ENCODE results near the gene FAM3A.
A peak's percentile ranks its signal among the peaks of the same experiment; 100 is the strongest.
"Not testable (repeated sequence)": the region's sequence is repeated elsewhere in the genome, so short reads cannot be mapped to it uniquely, and the experiment has no call there.

The FAM3A gene, protein sequence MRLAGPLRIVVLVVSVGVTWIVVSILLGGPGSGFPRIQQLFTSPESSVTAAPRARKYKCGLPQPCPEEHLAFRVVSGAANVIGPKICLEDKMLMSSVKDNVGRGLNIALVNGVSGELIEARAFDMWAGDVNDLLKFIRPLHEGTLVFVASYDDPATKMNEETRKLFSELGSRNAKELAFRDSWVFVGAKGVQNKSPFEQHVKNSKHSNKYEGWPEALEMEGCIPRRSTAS

DNA sequence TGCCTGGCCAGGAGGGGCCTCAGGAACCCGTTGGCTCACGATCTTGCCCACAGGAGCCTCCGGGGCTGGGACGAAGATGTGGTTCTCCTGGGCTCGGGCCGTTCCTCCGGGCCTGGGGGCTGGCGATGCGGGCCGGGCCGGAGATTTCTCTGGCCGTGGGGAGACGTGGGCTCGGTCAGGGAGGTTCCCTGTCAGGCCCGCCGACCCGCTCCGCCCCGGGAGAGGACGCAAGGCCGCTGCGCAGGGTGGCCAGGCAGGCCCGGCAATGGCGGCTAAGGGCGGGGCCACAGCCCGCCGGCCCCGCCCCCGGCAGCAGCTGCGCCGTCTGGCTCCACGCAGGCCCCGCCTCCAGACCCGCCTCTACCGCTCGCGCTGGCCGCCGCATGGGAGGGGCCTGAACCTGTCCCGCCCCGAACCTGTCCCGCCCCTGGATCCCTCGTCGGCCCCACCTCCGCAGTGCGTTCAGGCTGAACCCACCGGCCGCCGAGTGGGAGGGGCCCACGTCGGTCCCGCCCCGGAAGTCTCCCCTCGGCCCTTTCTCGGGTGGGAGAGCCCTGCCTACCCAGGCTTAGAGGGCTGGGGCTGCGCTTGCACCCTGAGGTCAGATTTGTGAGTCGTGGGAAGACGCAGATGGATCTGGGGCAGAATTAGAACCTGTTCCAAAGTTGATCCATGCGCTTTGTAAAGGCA is at the start of gene FAM3A:
Gene FAM3A, minus strand, starts transcription at position 267 of the 690 bp plus-strand sequence. CDS start 460 bp downstream, outside the sequence.
- DNase-seq (ENCODE audit: low spot score): peak; percentile 87

DNA sequence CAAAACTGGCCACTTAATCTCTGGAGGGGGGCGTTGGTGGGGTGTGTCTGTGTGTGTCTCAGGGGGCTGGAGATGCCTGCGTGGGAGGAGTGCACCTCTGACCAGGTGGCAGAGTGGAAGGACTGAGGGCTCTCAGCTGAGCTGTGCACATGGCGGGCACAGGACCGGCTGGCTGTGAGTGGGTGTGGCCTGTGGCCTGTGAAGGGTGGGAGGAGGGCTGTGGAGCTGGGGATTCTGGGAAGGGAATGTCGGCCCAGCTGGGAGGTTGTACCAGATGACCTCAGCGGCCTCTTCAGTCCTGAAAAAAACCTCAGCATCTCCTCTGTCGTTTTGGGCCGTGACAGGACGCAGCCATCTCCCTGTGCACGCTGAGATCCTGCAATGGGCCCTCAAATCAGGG is 46.3 kb upstream of the FAM3A start:
- not testable (repeated sequence) for DNase-seq (ENCODE audit: low spot score)

DNA sequence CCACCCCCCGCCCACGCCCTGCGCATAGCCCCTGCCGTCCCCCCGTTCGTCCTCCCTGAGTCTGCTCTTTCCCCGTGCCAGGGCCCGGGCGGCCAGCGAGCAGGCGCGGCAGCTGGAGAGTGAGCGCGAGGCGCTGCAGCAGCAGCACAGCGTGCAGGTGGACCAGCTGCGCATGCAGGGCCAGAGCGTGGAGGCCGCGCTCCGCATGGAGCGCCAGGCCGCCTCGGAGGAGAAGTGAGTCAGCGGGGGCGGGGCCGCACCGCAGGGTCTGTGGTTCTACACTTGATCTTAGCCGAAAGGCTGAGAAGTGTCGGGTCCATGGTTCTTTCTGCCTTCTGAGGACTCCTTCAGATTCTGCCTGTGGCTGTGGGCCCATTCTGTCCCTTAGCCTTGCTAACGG is 44.3 kb upstream of the FAM3A start:
- DNase-seq (ENCODE audit: low spot score): not testable (repeated sequence)

DNA sequence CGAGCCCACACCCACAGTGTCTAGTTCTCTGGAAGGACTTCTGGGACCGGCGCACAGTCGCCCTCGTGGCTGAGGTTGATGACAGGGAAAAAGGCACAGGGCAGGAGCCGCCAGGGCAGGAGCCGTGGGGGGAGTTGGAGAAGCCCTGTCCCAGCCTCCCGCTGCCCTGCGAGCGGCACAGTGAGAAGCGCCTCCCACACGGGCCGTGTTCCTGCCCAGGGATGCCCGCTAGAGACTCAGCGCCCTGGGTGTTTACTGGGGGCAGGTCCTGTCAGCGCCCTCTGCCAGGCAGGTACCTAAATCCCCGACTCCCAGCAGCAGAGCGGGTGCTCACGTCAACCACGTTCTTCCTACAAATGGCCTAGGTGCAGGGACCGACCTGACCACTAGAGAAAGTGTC is 42.9 kb upstream of the FAM3A start:
- DNase-seq (ENCODE audit: low spot score): not testable (repeated sequence)

DNA sequence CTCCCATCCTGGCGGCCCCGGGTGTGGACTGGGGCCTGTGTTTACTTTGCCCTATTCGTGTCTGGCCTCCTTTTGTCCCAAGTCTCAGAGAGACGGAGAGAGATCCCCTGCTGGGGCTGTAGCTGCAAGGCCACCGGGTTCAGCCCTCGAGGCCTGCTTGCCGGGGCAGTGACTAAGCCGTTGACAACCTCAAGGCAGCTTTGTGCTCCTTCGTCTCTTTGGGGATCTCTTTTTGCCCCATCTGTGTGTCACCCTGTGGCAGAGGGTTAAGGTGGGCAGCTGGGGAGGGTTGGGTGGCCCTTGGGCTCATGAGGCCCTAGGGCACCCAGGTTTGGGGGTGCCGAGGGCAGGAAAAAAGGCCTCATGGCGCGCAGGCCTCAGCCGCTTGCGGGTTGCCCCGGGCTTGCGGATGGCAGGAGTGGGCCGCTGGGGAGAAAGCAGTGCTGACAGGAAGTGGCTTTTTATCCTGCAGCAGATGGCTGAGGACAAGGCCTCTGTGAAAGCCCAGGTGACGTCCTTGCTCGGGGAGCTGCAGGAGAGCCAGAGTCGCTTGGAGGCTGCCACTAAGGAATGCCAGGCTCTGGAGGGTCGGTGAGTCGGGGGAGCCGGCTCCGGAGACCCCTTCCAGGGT is 42.1 kb upstream of the FAM3A start:
- DNase-seq (ENCODE audit: low spot score): not testable (repeated sequence)

DNA sequence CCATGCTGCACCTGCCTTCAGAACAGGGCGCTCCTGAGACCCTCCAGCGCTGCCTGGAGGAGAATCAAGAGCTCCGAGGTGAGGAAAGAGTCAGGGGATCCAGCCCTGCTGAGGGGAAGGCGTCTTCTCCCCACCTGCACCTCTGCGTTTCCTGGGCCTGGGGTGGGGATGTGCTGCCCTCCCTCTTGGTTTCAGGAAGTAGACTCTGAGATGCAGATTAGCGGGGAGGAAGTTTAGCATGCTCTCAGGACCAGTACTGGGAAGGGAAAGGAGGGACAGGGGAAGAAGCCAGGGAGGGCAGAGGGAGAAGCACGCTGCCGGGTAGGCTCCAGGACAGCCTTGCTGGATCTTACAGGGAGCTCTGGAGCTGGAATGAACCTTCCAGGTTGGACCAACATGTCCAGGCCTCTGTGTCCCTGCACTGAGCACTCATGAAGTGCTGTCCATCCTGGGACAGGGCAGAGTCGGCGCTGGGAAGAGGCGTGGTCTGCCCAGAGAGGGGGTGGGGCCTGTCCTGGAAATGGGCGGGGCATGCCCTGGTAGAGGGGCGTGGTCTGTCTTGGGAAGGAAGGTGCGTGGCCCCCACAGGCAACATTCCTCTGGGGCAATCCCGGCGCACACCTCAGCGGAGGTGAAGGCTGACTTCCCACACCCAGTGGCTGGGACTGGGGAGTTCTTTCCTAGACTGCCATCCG is 36.2 kb upstream of the FAM3A start:
- DNase-seq (ENCODE audit: low spot score): not testable (repeated sequence)

DNA sequence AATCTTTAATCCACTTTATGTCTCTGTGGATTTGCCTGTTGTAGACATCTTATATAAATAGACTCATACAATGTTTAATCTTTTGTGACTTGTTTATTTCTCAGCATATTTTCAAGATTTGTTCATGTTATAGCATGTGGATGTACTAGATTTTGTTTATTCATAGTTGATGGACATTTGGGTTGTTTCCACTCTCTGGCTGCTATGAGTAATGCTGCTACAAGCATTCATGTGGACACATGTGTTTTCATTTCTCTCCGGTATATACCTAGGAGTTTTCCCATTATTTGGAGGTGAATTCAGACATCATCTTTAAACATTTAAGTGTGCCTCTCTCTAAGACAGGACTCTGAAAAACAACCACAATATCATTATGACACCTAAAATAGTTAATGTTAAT is 33.7 kb upstream of the FAM3A start:
- no peak for DNase-seq (ENCODE audit: low spot score)

DNA sequence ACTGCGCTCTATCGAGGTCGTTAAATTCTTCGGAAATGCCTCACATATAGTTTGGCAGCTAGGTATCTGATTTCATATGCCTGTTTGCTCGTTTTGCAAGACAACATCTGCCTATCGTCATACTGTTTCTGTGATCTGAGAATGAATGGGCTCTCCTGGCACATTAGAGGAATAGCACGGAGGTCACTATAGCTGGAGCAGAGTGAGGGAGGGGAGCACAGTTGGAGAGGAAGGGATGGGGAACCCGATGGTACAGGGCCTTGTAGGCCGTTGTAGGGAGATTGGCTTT is 31.9 kb upstream of the FAM3A start:
- DNase-seq (ENCODE audit: low spot score): no peak

DNA sequence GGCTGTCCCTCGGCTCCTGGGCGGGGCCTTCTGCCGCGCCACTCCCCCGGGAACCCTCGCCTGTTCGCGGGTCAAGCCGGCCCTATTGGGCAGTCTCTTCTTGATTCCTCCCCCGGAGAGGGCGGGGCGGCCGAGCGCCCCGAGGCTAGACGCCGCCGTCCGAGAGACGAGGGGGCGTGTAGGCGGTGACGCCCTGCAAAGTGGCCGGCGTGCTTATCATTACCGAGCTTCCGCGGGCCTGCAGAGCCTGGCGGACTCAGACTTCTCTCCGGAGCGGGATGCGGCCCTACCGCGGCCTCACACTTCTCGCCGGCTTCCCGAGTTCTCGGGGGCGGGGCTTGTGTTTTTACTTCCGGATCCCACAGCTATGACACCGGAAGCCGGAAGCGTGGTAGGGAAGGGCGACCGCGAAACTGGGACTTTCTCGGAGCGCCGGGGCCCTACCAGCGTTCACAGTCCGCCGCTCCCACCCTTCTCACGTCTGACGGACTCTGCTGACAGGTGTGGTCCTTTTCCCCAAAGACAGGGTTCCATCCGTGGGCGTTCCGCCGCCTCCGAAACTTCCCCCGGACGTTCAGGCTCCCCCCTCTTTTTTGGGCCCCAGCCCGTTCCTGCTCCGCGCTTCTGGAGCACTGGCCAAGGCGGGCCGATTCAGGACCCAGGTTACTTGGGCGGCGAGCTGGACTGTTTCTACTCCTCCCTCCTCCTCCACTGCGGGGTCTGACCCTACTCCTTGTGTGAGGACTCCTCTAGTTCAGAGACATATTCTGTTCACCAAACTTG is 31.4 kb upstream of the FAM3A start, which contains the start of gene IKBKG:
Gene IKBKG, plus strand, starts transcription at position 376 of the 783 bp plus-strand sequence. CDS start 4,383 bp downstream, outside the sequence.
- peak; percentile 90 for DNase-seq (ENCODE audit: low spot score)

DNA sequence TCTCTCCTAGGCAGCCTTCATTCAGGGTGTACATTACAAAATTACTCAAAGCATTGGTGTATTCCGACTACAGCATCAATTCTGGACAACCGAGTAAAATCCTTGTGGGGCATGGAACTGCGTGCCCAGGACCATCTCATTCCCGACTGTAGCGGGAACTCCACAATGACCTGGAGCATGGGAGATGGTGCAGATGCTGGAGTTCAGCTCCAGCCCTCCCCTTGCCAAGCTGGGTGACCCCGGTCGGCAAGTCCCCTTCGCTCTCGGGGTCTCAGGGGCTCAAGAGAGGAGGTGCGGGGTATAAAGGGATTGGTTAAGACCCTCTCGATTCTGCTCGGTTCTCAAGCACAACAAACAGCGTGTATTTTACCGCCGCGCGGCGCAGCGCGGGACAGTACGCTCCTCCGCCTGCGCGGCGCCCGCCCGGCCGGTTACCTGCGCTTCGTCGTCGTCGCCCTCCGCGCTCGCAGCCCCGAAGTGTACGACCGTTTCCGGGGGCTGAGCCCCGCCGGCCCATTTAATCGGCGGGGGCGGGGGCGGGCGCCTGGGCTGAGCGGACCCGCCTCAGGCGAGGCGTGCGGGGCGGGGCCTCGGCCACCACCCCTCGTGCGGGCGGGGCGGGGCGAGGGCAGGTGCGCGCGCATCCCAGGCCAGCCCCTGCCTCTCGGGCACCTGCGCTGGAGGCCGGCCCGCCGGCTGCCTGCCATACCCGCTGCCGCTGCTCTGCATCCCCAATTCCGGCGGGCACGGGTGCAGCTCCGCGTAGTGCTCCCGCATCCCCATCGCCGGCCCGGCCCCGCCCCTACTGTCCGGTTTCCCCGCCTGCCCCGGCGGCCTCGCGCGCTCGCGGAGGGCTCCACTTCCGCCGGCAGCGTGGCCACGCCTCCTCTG is 30.6 kb upstream of the FAM3A start, which contains the start of gene G6PD:
Gene G6PD, minus strand, starts transcription at position 493 of the 891 bp plus-strand sequence. CDS start 691 bp downstream, outside the sequence.
- DNase-seq (ENCODE audit: low spot score): peak; percentile 89

DNA sequence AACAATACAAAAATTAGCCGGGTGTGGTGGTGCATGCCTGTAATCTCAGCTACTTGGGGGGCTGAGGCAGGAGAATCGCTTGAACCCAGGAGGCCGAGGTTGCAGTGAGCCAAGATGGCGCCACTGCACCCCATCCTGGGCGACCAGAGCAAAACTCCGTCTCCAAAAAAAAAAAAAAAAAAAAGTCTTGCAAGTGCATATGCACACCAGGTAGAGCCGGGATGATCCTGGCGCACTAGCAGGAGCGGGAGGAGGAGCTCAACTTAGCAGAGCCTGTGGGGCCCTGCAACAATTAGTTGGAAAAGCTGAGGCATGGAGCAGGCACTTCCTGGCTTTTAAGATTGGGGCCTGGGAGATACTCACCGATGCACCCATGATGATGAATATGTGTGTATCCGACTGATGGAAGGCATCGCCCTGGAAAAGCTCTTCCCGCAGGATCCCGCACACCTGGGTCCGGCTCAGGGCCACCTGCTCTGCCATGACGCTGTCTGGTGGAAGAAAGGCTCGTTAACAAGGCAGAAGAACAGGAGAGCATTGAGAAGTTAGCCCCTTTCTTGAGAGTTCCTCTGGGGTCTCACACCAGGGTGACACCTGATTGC is 29.7 kb upstream of the FAM3A start:
- DNase-seq (ENCODE audit: low spot score): no peak

DNA sequence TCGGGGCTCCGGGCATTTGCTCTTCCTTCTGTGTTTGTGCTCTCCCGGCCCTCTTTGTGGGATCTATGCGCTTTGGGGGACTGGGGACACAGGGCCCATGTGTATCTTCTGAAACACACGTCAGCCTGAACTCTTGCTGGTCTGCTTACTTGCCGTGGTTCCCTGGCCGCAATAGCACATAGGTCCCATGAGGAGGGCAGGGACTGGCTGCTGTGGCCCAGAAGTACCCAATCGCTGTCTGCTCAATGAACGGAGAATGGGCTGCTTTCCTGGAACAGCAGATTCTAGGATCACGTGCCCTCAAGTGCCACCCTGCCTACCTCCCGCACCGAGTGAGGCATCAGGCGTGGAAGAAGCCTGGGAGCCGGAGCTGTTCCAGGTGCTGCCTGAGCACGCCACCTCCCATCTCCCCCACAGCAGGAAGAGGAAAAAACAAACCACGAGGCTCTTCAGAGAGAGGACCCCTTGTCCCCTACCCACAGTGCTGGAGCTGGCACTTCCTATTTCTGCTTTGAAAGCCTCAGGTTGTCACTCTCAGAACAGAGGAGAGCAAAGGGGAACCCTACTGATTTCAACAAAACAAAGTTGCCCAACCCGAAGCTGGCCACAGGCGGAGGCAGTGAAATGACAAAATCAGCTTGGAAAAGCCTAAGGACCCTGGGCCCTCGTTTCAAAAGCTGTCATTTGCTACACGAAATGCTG is 26.8 kb upstream of the FAM3A start:
- DNase-seq (ENCODE audit: low spot score): no peak

DNA sequence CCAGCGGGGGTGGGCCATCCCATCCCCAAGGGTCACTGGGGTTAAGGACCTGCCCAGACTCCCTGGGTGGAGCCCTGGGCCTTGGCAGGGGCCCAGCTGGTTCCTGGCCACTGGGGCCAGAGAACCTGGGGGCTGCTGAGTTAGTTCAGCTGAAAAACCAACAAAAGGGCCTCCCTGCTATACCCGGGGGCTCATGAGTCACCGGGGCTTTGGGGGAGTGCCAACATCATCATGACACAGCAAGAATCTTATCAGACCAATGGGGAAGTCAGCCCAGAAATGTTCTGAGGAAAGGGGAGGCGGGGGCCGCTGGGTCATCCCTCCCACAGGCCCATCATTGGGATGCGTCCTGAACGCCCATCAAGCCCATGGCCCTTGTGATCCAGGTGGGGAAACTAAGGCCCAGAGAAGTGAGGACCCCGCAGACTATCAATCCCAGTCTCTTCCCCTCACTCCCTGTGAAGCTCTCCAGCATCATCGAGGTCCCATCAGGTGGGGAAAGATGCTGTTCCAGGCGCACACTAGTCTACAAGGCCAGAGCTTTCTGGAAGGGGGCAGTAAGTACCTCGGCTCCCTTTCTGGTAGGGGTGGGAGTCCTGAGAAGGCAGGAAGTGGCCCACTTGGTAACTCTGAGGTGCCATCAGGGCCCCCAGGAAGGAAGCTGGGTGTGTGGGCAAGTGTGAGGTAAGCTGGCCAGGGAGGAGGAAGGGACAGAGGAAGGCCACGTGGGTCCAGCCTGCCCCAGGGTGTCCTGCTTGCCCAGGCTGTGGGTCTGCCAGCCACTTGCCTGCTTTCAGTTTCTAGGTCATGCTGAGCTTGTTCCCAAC is 26.1 kb upstream of the FAM3A start:
- peak; percentile 81 for DNase-seq (ENCODE audit: low spot score)

DNA sequence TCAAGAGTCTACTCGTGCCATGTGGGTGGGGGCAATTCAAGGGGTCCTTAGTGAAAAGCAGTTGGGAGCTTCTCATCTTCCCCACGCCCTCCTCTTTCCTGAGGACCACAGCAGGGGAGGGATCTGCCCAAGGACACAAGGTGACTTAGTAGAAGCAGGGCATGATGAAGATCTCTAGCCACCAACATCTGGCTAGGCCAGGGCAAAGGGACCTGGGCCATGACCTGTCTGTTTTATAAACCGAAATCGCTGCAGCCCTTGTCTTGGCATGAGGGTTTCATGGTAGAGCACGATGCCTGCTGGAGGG is 25.5 kb upstream of the FAM3A start:
- DNase-seq (ENCODE audit: low spot score): no peak

DNA sequence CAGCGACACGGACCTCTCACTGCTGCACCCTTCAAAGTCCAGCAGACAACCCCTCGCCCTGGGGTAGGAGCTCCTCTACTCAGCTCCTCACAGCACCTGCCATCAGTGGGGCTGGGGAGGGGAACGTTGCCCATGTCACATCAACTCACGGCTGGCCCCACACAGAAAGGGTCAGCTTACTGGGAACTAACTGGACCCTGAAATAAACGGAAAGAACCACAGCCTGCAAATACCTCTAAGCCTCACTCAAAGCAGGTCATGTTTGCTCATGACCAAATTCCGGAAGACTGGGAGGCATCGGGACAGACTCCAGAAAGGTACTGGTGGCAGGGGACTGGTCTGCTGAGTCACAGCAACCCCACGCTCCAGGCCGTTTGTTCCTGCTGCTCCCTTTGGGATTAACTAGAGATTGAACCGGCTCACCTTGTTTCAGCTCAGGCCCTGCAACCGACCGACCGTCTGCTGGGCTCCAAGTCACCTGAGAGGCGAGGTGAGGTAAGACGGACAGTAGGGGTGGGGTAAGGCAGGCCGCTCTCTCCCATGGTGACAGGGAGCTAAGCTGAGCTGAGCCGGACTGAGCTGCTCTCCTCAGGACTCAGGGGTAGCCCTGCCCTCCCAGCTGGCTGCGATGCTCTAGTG is 25.0 kb upstream of the FAM3A start:
- no peak for DNase-seq (ENCODE audit: low spot score)

DNA sequence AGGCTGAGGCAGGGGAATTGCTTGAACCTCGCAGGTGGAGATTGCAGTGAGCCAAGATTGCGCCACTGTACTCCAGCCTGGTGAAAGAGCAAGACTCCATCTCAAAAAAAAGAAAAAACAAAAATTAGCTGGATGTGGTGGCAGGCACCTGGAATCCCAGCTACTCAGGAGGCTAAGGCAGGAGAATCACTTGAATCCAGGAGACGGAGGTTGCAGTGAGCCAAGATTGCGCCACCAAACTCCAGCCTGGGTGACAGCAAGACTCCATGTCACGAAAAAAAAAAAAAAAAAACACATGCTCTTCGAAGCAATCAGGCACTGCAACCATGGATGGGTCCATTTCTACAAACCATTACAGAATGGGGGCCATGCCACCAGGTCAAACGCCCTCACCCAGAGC is 24.3 kb upstream of the FAM3A start:
- not testable (repeated sequence) for DNase-seq (ENCODE audit: low spot score)

DNA sequence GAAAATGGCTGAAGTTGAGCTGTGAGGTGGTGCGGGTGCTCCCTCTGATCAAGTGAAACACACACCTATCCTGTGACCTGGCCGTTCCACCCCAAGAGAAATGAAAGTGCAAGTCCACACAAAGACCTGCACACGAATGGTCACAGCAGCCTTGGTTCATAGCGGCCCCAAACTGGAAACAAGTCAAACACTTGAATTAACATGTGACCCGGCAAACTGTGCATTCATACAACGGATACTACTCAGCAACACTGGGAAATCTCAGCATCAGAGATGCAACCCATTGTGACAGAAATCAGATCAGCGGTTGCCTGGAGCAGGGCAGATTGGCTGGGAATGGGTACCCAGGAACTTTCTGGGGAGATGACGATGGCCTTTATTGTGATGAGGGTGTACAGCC is 23.0 kb upstream of the FAM3A start:
- no peak for DNase-seq (ENCODE audit: low spot score)

DNA sequence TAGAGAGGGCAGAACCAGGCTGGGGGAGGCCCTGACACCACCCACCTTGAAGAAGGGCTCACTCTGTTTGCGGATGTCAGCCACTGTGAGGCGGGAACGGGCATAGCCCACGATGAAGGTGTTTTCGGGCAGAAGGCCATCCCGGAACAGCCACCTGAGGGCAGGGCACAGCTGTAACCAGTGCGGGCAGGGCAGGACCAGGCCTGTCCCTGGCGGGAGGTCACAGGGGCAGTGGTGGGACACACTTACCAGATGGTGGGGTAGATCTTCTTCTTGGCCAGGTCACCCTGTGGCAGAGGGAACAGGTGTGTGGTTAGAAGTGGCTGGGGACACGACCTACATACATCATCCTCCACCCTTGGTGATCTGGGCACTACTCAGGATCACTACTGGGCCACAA is 19.9 kb upstream of the FAM3A start:
- DNase-seq (ENCODE audit: low spot score): no peak
